Measurements from ENCODE around the gene UBASH3A.

DNA sequence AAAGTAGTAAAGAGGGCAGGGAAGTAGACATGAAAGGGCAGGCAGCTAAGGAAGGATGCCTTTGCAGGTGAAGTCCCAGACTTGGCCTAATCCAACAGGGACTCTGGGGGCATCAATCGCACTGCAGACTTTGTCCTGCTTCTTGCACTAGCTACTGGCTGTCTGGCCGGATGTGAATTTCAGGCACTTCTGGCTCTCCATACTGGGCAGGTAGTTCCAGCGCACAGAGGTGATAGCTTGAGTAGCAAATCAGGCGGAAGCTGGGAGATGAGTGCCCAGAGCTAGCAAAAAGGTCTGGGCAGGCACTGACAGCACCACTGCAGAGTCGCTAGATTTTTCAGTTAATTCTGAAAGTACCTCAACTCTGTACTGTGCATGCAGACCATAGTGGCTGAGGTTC lies 91.3 kb downstream of the UBASH3A start:
- no peak for TF ChIP-seq POLR2A (IDR thresholded peaks at IDR 0.05)
- TF ChIP-seq, protein P1, sequence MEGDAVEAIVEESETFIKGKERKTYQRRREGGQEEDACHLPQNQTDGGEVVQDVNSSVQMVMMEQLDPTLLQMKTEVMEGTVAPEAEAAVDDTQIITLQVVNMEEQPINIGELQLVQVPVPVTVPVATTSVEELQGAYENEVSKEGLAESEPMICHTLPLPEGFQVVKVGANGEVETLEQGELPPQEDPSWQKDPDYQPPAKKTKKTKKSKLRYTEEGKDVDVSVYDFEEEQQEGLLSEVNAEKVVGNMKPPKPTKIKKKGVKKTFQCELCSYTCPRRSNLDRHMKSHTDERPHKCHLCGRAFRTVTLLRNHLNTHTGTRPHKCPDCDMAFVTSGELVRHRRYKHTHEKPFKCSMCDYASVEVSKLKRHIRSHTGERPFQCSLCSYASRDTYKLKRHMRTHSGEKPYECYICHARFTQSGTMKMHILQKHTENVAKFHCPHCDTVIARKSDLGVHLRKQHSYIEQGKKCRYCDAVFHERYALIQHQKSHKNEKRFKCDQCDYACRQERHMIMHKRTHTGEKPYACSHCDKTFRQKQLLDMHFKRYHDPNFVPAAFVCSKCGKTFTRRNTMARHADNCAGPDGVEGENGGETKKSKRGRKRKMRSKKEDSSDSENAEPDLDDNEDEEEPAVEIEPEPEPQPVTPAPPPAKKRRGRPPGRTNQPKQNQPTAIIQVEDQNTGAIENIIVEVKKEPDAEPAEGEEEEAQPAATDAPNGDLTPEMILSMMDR (IDR thresholded peaks at IDR 0.05 in 4 of 5, conservative IDR thresholded peaks at IDR 0.05 in 1 of 5) = no peak

Data from gastrocnemius medialis (tissue), 4 donors.